ENCODE results near the gene MEN1. TPM values are rescaled to one million over a fixed set of nuclear protein-coding genes. Genes with fewer than 3 reads are reported as not detected.

The MEN1 gene
- 28.8 to 40.9 TPM (median 38.1 TPM) in 5 replicates for total RNA-seq (2022; extraction: Qiagen RNA extraction)

DNA sequence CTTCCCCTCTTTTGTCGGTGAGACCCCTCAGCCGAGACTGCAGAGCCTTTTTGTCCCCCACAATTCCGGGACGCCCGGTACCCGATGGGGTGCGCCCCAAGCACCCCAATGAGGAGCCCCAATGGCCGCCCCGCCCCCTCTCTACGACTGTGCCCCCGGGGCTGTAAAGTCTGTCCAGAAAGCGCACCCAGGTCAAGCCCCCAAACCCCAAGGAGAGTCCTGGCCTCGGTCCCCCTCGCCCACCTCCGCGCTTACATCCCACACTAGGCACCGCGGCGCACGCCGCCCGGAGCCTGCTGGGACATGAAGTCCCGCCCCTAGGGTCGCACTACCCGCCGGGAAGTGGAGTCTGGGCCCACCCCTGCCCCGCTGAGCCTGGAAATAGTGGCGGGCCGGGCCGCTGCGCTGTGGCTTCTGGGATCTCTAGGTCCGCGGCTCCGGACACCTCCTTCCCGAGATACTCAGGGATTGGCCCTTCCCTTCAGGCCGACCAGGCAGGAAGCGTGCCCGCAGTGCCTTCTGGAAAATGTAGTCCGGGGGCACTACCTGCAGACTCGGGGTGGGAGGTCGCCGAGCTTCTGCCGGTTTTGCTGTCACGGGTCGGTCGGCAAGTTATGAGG lies at the start of gene MEN1:
Gene MEN1 (minus strand): TSS at position 281 of the 620 bp plus-strand sequence. CDS start 442 bp downstream, outside the sequence.

DNA sequence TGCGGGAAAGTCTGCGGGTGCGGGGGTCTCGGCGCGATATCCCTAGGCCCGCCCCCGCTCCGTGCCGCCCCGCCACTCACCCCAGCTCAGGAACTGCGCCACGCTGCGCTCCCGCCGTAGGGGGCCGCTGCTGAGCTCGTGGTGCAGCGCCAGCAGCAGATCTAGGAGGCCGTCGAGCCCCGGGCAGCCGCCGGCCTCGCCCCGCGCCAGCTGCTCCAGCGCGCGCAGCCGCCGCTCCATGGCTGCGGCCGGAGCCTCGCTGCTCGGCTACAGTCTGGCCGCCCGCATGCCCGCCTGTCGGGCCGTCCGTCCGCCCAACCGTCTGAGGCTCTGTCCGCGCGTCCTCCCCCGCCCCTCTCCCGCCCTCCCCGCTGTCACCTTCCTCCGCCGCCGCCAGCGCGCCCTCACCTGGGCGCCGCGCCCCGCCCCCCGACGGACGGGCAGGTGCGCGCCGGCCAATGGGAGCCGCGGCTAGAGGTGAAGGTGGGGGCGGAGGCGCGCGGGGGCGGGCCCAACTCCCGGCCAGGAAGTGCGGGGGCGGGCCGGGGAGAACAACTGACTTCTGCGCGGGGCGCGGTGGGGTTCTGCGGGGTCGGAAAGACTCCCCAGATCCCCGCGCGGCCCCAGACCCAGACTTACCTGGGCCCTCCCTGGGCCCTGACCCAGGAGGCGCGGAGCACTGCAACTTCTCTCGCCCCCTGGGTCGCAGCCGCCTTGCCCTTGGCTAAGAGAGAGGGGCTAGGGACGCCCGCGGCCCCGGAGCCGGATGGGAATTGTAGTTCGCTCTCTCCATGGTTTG lies 34.2 kb upstream of the MEN1 start, which contains the start of gene CDC42BPG:
Gene CDC42BPG (minus strand): TSS at position 324 of the 799 bp plus-strand sequence. CDS start 84 bp downstream, at position 240.

DNA sequence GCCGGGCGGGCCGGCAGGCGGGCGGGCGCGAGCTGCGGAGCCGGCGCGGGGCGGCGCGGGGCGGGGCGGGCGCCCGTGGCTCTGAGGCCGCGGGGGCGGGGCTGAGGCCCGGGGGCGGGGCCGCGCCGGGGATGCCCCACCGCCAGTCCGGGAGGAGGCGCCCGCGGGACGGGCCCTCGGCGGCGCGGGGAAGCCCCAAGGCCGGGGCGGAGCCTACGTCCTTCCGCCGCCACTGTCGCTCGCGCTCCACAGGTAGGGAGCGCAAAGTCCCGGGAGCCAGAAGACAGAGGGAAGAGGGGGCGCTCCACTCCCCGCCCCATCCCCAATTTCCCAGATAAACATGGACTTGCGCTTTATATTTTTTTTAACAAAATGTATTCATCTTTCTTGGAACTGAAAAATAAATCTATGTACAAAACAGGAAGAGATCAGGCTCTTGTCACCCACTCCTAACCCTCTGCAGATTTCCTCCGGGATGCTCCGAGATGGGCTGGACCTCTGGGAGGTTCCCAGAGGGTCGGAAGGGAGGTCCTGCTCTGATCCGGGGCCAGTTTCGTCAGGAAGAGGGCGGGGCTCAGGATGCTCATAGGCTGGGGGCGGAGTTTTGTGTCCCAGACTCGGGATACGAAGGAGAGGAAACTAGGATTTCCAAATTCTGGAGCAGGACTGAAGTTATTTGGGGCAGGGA lies 7.0 kb downstream of the MEN1 start, which contains the start of gene MAP4K2:
Gene MAP4K2 (minus strand): TSS at position 57 of the 688 bp plus-strand sequence. CDS start 65 bp downstream, outside the sequence.

DNA sequence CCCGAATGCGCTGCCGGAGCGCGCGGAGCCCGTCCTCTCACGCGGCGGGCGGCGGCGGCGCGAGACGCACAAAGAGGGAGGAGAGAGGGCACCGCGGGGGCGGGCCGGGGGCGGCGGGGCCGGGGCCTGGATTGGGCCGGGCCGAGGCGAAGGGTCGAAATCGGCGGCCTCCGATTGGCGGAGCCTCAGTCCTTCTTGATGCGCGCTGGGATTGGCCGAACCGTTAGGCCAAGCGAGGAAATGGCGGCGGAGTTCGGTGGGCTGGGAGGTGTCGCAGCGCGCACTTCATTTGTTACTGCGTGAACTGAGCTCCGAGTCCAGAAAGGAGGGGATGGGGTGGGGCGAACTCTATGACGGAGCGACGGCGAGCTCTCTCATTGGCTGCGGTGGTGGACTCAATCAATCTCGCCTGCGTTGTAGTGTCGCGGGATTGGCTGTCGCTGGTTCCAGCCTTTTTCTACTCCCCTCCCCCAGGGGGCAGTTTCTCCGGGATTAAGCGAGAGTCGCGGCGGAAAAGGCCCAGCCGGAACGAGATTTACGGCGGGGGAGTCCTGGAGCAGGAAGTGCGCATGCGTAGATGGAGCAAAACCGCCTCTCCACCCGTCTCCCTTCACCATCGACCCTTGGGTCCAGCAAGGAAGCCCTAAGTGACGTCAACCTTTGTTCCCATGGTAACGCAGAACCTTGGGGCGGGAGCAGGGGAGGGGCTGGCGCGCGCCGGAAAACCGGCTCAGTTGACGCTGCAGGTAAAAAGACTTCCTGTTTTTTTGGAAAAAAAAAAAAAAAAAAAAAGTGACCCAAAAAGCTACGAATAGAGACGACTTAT lies 31.7 kb downstream of the MEN1 start, which contains the start of gene SF1:
Gene SF1 (minus strand): TSS at position 70 of the 826 bp plus-strand sequence. CDS start 150 bp downstream, outside the sequence.

DNA sequence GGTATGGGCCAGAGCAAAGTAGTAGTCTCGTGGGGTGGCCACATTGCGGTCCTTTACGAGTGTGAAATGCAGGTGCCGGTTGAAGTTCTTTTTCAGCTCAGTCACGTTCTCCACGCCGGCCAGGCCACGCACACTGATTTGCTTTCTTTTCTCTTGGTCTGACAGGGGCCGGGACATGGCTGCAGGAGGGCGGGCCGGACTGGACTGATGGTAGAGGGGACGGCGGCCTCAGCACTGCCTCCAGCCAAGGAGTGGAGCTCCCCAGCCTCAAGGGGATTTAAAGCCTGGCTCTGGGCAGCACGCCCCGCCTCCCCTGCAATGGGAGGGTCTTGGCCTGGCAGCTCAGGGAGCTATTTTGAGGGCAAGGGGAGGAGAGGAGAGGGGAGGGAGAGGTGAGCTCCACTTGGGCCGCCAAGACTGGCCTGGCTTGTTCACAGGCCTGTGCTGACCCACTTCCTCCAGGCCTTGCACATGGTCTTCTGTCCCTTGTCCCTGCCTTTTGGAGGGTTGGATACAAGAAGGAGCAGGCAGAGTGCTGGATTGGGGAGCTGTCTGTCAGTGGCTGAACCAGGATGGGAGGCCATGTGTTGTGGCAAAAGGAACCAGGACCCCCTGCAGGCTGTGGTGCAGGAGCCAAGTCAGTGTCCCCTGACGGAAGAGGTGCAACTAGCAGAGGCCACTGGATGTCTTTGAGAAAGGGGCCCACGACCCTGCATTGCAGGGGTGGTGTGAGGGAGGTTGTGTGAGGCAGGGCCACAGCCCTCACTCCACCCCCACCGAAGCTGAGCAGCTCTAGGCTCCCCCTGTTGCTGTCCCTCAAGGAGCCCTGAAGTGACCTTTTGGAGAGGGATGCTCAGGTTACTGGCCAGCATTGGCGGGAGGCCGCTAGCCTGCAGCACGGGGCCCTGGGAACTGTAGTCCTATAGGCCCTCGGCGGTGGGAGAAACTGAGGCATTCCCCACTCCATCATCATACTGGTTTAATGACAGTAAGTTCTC lies 50.3 kb downstream of the MEN1 start, which contains the start of gene PYGM:
Gene PYGM (minus strand): TSS at position 253 of the 998 bp plus-strand sequence. CDS start 76 bp downstream, at position 177.

Other genes with a start within 250 kb of the MEN1 start
- gene SLC22A12, start 219.3 kb downstream of the MEN1 start, total RNA-seq (2022; extraction: Qiagen RNA extraction): not detected in 5 replicates
- gene NRXN2, start 87.4 kb downstream of the MEN1 start, total RNA-seq (2022; extraction: Qiagen RNA extraction): 0.15 to 0.28 TPM (median 0.24 TPM) in 5 replicates
- 0.94 to 2.3 TPM (median 2.0 TPM) in 5 replicates for gene RASGRP2, start 66.4 kb downstream of the MEN1 start, total RNA-seq (2022; extraction: Qiagen RNA extraction)
- gene PYGM, start 50.6 kb downstream of the MEN1 start, total RNA-seq (2022; extraction: Qiagen RNA extraction): 0.23 to 0.52 TPM (median 0.27 TPM) in 5 replicates
- gene SF1, start 32.0 kb downstream of the MEN1 start, total RNA-seq (2022; extraction: Qiagen RNA extraction): 146 to 212 TPM (median 156 TPM) in 5 replicates
- gene MAP4K2, start 7.3 kb downstream of the MEN1 start, total RNA-seq (2022; extraction: Qiagen RNA extraction): 5.3 to 8.8 TPM (median 8.4 TPM) in 5 replicates
- gene CDC42BPG, start 34.1 kb upstream of the MEN1 start, total RNA-seq (2022; extraction: Qiagen RNA extraction): 1.3 to 1.8 TPM (median 1.5 TPM) in 5 replicates
- 94.8 to 121 TPM (median 111 TPM) in 5 replicates for gene EHD1, start 68.1 kb upstream of the MEN1 start, total RNA-seq (2022; extraction: Qiagen RNA extraction)
- 13.7 to 22.4 TPM (median 20.9 TPM) in 5 replicates for gene ATG2A, start 106.7 kb upstream of the MEN1 start, total RNA-seq (2022; extraction: Qiagen RNA extraction)
- gene PPP2R5B, start 114.1 kb upstream of the MEN1 start, total RNA-seq (2022; extraction: Qiagen RNA extraction): 3.4 to 5.3 TPM (median 4.5 TPM) in 5 replicates
- gene GPHA2, start 125.3 kb upstream of the MEN1 start, total RNA-seq (2022; extraction: Qiagen RNA extraction): not detected in 5 replicates
- gene MAJIN, start 161.6 kb upstream of the MEN1 start, total RNA-seq (2022; extraction: Qiagen RNA extraction): not detected in 5 replicates
- 0.58 to 0.79 TPM (median 0.63 TPM) in 5 replicates for gene BATF2, start 186.4 kb upstream of the MEN1 start, total RNA-seq (2022; extraction: Qiagen RNA extraction)
- 162 to 198 TPM (median 189 TPM) in 5 replicates for gene ARL2, start 203.6 kb upstream of the MEN1 start, total RNA-seq (2022; extraction: Qiagen RNA extraction)
- gene SNX15, start 216.9 kb upstream of the MEN1 start, total RNA-seq (2022; extraction: Qiagen RNA extraction): 20.8 to 25.4 TPM (median 23.6 TPM) in 5 replicates
- 35.4 to 58.5 TPM (median 57.6 TPM) in 5 replicates for gene SAC3D1, start 230.7 kb upstream of the MEN1 start, total RNA-seq (2022; extraction: Qiagen RNA extraction)
- gene NAALADL1, start 248.0 kb upstream of the MEN1 start, total RNA-seq (2022; extraction: Qiagen RNA extraction): not detected in 5 replicates

Data from A549 treated with AZD2906 at 1 μM for 4 hours (cell line).